Measurements from ENCODE around the gene FEM1A.

GRCh38 chr19:4800591-4801081 lies 9.1 kb downstream of the FEM1A start:
- TF ChIP-seq CTCF (IDR thresholded peaks at IDR 0.05) (no peak), POLR2A (IDR thresholded peaks at IDR 0.05) (no peak), EP300 (IDR thresholded peaks at IDR 0.05) (no peak)
